ENCODE measurements around the gene HNRNPDL.

- no peak for TF ChIP-seq CTCF (IDR thresholded peaks at IDR 0.05)
- TF ChIP-seq POLR2A (IDR thresholded peaks at IDR 0.05): peak; percentile 65 to 88
- TF ChIP-seq EP300 (IDR thresholded peaks at IDR 0.05): no peak
- peak; percentile 27 to 87 (median 55) for TF ChIP-seq POLR2AphosphoS5 (IDR thresholded peaks at IDR 0.05)
Observed at GRCh38 chr4:82373816-82374625, 56.2 kb downstream of the HNRNPDL start, which contains the start of gene HNRNPD.
